GM13977 (cell line): ENCODE measurements around the gene RBBP7.

Experiments used
- DNase-seq: peaks from one replicate; pipeline ENCODE4 v3.0.0; 2012; ENCODE audit warnings: low spot score
- CTCF ChIP-seq: IDR thresholded peaks from 2 replicates; pipeline ENCODE4 v1.5.1; 2012; ENCODE audit warnings: mild to moderate bottlenecking, control low read depth; ENCODE audit not compliant: insufficient read depth; ENCODE audit errors: extremely low read depth, missing control alignments
- in situ Hi-C: fragments of 300-500 bp; cut with MboI; formaldehyde crosslinking; loops from one replicate; pipeline ENCODE4 v1.12.0; 2022; ENCODE audit warnings: low sequenced_read_pairs, low pct_unique_long_range_greater_than_20kb, mixed read lengths, inconsistent platforms; ENCODE audit not compliant: unreplicated experiment

Gene RBBP7

GRCh38 chrX:16842684-16843083, 27.5 kb downstream of the RBBP7 start:
- no peak for DNase-seq
- TF ChIP-seq CTCF = no peak
- in situ Hi-C loops = no loop called here

GRCh38 chrX:16839852-16840460, 30.2 kb downstream of the RBBP7 start:
- no peak for TF ChIP-seq CTCF
- no peak for DNase-seq
- in situ Hi-C loops = no loop called here

- TF ChIP-seq CTCF = no peak
- in situ Hi-C loops = no loop called here
- DNase-seq = no peak
These were observed 30.8 kb downstream of the RBBP7 start for GRCh38 chrX:16839219-16839851.

GRCh38 chrX:16838202-16839066, 31.7 kb downstream of the RBBP7 start:
- no peak for TF ChIP-seq CTCF
- in situ Hi-C loops = no loop called here
- no peak for DNase-seq

GRCh38 chrX:16836371-16836770, 33.8 kb downstream of the RBBP7 start:
- no peak for DNase-seq
- TF ChIP-seq CTCF = no peak
- in situ Hi-C loops = no loop called here

DNA sequence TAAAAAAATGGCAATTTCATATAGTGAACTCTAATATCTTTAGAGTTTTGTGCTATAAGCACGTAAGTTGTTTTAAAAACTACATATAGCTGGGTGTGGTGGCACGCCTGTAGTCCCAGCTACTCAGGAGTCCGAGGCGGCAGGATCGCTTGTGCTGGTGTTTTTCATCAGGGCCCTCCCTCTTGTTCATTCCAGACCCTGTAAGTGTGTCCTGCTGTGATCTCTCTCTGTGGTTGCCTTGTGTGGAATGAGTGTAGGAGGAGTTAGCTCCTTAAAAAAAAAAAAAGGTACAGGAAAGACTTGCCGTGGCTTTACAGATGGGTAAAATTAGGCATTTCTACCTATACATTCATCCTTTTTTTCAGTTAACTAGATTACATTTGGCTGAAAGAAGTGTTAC, 35.4 kb downstream of the RBBP7 start:
- TF ChIP-seq CTCF = no peak
- DNase-seq = no peak
- in situ Hi-C loops = no loop called here
